SIG-M5 treated with dmso at 0.1 percent for 504 hours (cell line): ENCODE data around the gene POLK.
"Not testable (repeated sequence)": the region's sequence is repeated elsewhere in the genome, so short reads cannot be mapped to it uniquely, and the experiment has no call there.

Experiments used
- DNase-seq: peaks from one replicate; lab custom pipeline; 2025; ENCODE audit not compliant: unreplicated experiment; lab: John Stamatoyannopoulos, UW

Gene POLK

GRCh38 chr5:75511435-75512382 lies at the start of gene POLK, which contains the start of gene CERT1:
POLK (plus strand) TSS chr5:75511891.
CERT1 (minus strand) TSS chr5:75511629; CDS start chr5:75511207, 422 bp downstream.
- DNase-seq, result peak; percentile 99

GRCh38 chr5:75463726-75464125 lies 48.0 kb upstream of the POLK start:
- DNase-seq, result no peak

- no peak for DNase-seq
These were observed 46.2 kb upstream of the POLK start for GRCh38 chr5:75465480-75465879.

GRCh38 chr5:75466006-75466716 lies 45.5 kb upstream of the POLK start:
- no peak for DNase-seq

GRCh38 chr5:75468593-75468992 lies 43.1 kb upstream of the POLK start:
- DNase-seq, result no peak

- DNase-seq, result no peak
These were observed 42.7 kb upstream of the POLK start for GRCh38 chr5:75469017-75469416.

- DNase-seq, result no peak
These were observed 40.5 kb upstream of the POLK start for GRCh38 chr5:75471193-75471592.

- no peak for DNase-seq
These were observed 38.7 kb upstream of the POLK start for GRCh38 chr5:75472973-75473372.

GRCh38 chr5:75473463-75473862 lies 38.2 kb upstream of the POLK start:
- no peak for DNase-seq

GRCh38 chr5:75475364-75475763 lies 36.3 kb upstream of the POLK start:
- no peak for DNase-seq

- DNase-seq, result no peak
These were observed 30.7 kb upstream of the POLK start for GRCh38 chr5:75481024-75481423.

- no peak for DNase-seq
These were observed 29.2 kb upstream of the POLK start for GRCh38 chr5:75482482-75482881.

GRCh38 chr5:75484605-75485004 lies 27.1 kb upstream of the POLK start:
- no peak for DNase-seq

- not testable (repeated sequence) for DNase-seq
These were observed 21.8 kb upstream of the POLK start for GRCh38 chr5:75489847-75490246.

- no peak for DNase-seq
These were observed 20.1 kb upstream of the POLK start for GRCh38 chr5:75491621-75492020.

GRCh38 chr5:75496026-75496425 lies 15.7 kb upstream of the POLK start:
- no peak for DNase-seq

GRCh38 chr5:75498208-75498777 lies 13.4 kb upstream of the POLK start:
- DNase-seq, result no peak

GRCh38 chr5:75498875-75499274 lies 12.8 kb upstream of the POLK start:
- DNase-seq, result not testable (repeated sequence)

GRCh38 chr5:75505112-75505511 lies 6.6 kb upstream of the POLK start:
- not testable (repeated sequence) for DNase-seq

GRCh38 chr5:75507841-75508240 lies 3.9 kb upstream of the POLK start:
- DNase-seq, result no peak

- DNase-seq, result peak; percentile 58
These were observed 2.1 kb upstream of the POLK start for GRCh38 chr5:75509546-75509945.

GRCh38 chr5:75509956-75510355 lies 1.7 kb upstream of the POLK start:
- peak; percentile 43 for DNase-seq
